Endothelial cell (in vitro differentiated cells): ENCODE data around the gene CETP. TPM values are rescaled to one million over a fixed set of nuclear protein-coding genes. Genes with fewer than 3 reads are reported as not detected.

Experiments
- DNase-seq: peaks from one replicate; pipeline ENCODE4 v3.0.0; 2021; ENCODE audit warnings: low spot score
- H3K27ac Mint-ChIP-seq: one replicate; pipeline ENCODE4 v1.8.0; 2021; ENCODE audit warnings: mixed read lengths, inconsistent platforms; ENCODE audit not compliant: unreplicated experiment
- H3K27me3 Mint-ChIP-seq: one replicate; pipeline ENCODE4 v1.8.0; 2021; ENCODE audit warnings: mild to moderate bottlenecking, moderate library complexity, mixed read lengths, inconsistent platforms; ENCODE audit not compliant: unreplicated experiment
- H3K36me3 Mint-ChIP-seq: one replicate; pipeline ENCODE4 v1.8.0; 2021; ENCODE audit warnings: mild to moderate bottlenecking, low read depth, mixed read lengths, inconsistent platforms; ENCODE audit not compliant: unreplicated experiment
- H3K4me1 Mint-ChIP-seq: one replicate; pipeline ENCODE4 v1.8.0; 2021; ENCODE audit warnings: mild to moderate bottlenecking, mixed read lengths, inconsistent platforms; ENCODE audit not compliant: unreplicated experiment
- H3K4me3 Mint-ChIP-seq: one replicate; pipeline ENCODE4 v1.8.0; 2021; ENCODE audit warnings: mild to moderate bottlenecking, mixed read lengths, inconsistent platforms; ENCODE audit not compliant: unreplicated experiment
- H3K9me3 Mint-ChIP-seq: one replicate; pipeline ENCODE4 v1.8.0; 2021; ENCODE audit warnings: mixed read lengths, inconsistent platforms; ENCODE audit not compliant: unreplicated experiment
- total RNA-seq: library from RNA; stranded (reverse); fragmentation: NEBNext Ultra II Directional; extraction: Animal tissue kit (Norgen Biotek cat#: 25700); gene quantifications from one replicate; pipeline ENCODE4 v1.2.1, GENCODE V29; 2021; ENCODE audit not compliant: unreplicated experiment
- TF ChIP-seq, protein P1 (sequence below): fragments of 200-600 bp; sonication (generic); IDR thresholded peaks from one replicate; pipeline ENCODE4 v1.5.0; 2021; ENCODE audit warnings: antibody characterized with exemption; ENCODE audit not compliant: unreplicated experiment

CETP gene
- total RNA-seq, 1 donor from 2014 or later, result 7.8 TPM

DNA sequence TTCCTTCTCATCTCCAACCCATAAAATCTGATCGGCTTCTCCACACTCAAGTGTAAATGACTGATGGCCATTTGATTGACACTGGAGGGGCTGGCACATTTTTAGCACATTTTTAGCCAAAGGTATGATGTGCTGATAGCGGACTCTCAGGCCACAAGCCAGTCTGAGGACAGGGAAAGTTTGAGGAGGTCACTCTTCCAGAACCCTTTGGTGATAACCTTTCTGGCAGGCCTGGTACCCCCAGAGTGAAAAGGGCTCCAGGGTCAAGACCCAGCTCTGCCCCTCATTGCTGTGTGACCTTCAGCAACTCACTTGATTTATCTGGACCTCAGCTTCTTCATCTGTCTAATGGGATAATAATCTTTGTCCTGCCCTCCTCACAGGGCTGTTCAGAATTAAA lies 25.9 kb downstream of the CETP start:
- DNase-seq, result no peak
- H3K9me3 Mint-ChIP-seq, result no peaks in the 10 kb centered on the region
- H3K27ac Mint-ChIP-seq, result no peak overlapping the region
- no peaks in the 10 kb centered on the region for H3K36me3 Mint-ChIP-seq
- peaks cover 8% of the 10 kb centered on the region for H3K4me1 Mint-ChIP-seq
- no peak overlapping the region for H3K4me3 Mint-ChIP-seq
- TF ChIP-seq, protein P1, sequence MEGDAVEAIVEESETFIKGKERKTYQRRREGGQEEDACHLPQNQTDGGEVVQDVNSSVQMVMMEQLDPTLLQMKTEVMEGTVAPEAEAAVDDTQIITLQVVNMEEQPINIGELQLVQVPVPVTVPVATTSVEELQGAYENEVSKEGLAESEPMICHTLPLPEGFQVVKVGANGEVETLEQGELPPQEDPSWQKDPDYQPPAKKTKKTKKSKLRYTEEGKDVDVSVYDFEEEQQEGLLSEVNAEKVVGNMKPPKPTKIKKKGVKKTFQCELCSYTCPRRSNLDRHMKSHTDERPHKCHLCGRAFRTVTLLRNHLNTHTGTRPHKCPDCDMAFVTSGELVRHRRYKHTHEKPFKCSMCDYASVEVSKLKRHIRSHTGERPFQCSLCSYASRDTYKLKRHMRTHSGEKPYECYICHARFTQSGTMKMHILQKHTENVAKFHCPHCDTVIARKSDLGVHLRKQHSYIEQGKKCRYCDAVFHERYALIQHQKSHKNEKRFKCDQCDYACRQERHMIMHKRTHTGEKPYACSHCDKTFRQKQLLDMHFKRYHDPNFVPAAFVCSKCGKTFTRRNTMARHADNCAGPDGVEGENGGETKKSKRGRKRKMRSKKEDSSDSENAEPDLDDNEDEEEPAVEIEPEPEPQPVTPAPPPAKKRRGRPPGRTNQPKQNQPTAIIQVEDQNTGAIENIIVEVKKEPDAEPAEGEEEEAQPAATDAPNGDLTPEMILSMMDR, result no peak
- H3K27me3 Mint-ChIP-seq, result peaks cover 13% of the 10 kb centered on the region

DNA sequence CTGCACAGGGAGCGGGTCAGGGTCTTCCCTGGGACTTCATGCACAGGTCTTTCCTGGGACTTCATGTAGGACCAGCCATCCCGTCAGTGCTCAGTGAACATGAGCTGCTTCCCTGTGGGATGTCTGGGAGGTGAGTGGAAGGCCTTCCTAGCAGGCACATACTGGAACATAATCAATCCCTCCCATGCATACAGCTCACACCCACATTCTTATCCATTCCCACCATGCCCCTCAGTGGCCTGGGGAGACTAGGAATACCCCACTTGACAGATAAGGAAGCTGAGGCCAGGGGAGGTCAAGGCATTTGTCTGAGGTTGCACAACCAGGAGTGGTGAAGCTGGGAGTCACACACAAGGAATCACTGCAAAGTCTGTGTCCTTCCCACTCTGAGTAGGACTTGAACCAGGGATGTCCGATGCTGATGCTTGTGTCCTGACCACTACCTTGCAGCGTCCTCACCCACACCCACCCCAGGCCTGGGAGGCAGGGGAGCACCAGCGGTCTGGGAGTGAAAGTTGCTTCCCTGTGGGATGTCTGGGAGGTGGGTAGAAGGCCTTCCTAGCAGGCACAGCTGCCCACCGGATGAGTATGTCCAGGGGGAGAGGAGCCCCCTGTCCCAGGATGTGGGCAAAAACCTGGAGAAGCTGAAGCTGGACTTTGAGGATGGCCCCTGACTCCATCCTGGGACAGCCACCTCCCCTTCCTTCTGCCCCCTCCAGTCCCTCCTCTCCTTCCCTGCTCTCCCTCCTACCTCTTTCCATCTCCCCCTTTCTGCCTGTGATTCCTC lies 26.6 kb downstream of the CETP start:
- Mint-ChIP-seq H3K9me3 (no peaks in the 10 kb centered on the region), H3K4me3 (no peak overlapping the region), H3K27me3 (peaks cover 13% of the 10 kb centered on the region), H3K27ac (no peak overlapping the region), H3K36me3 (no peaks in the 10 kb centered on the region), H3K4me1 (peaks cover 8% of the 10 kb centered on the region)
- TF ChIP-seq, protein P1, result no peak
- no peak for DNase-seq

DNA sequence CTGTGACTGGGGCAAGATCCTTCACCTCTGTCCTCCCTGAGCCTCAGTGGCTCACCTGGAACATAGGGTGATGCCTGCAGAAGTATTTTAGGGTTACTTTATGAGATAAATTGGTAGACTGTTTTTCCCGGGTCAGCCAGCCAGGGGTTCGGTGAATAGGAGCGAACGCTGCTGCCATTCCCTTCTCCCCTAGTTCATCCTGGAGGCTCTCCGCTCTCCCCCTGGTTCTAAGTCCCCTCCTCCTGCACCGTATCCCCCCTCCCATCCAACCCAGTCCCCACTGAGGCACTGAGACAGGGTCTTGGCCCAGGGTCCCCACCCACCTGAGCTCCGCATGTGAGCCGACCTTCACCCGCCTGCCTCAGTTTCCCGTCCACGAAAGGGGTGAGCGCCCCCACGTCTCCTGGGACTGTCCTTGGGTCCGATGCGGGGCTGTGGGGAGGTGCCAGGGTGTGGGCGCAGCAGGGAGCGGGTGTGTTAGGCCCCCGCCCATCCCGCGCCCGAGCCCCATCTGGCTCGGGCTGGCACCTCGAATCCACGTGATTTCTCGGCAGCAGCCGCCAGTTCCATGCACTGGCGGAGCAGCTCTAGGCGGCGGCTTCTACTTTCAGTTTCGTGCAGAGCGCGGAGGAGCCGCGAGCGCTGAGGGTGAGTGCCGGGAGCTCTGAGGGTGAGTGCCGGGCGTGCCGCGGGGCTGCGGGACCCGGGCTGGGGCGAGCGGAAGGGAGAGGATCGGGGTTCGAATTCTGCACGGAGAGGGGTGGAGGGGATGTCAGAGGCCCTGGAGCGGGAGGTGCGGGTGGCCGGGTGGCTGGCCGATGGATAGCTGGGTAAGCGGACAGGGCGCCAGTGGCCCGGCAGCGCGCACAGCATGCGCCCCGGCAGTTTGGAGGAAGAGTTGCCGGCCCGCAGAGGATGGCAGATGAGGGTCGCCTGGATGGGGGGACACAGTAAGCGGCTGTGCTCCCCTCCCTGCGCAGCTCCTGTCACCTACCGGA lies 27.5 kb downstream of the CETP start, which contains the start of gene NLRC5:
Gene NLRC5 (plus strand): TSS at position 610 of the 998 bp plus-strand sequence. CDS start 31,156 bp downstream, outside the sequence.
- H3K36me3 Mint-ChIP-seq, result no peaks in the 10 kb centered on the region
- peak within 1 kb of the TSS; percentile 89 for H3K4me3 Mint-ChIP-seq
- DNase-seq, result peak; percentile 60
- H3K9me3 Mint-ChIP-seq, result no peaks in the 10 kb centered on the region
- H3K4me1 Mint-ChIP-seq, result peaks cover 8% of the 10 kb centered on the region
- TF ChIP-seq, protein P1, result no peak
- no peak within 1 kb of the TSS for H3K27ac Mint-ChIP-seq
- peaks cover 13% of the 10 kb centered on the region for H3K27me3 Mint-ChIP-seq

DNA sequence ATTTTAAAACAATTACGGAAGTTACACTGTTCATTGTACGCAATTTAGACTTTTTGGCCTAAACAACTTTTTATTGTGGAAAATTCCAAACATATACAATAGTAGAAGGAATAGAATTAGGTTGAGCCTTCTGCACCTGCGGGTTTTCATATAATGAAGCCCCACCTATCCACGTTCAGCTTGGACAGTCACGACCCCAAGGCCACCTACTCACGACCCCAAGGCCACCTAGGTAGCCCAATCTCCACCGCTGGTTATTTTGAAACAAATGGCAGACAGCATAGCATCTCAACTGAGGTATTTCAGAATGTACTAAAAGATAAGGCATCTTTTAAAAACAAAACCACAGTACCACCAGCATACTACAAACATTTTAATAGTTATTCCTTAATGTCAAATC lies 28.2 kb downstream of the CETP start:
- no peak for DNase-seq
- no peak overlapping the region for H3K27ac Mint-ChIP-seq
- H3K27me3 Mint-ChIP-seq, result peaks cover 13% of the 10 kb centered on the region
- TF ChIP-seq, protein P1, result no peak
- H3K36me3 Mint-ChIP-seq, result no peaks in the 10 kb centered on the region
- H3K9me3 Mint-ChIP-seq, result no peaks in the 10 kb centered on the region
- peaks cover 8% of the 10 kb centered on the region for H3K4me1 Mint-ChIP-seq
- peak overlapping the region; percentile 89 for H3K4me3 Mint-ChIP-seq
